ENCODE measurements around the gene FAU. TPM values are rescaled to one million over a fixed set of nuclear protein-coding genes. Genes with fewer than 3 reads are reported as not detected.

FAU gene
- total and polyA plus RNA-seq, 4 experiments from 2014 or later, result 913 to 1,690 (median 1,294) TPM

- H3K9me3 ChIP-seq (ENCODE audit: control insufficient read depth in 1 of 2, low read length in 2 of 2), result no peaks in the 10 kb centered on the region
- peaks cover 84% of the 10 kb centered on the region for H3K36me3 ChIP-seq (ENCODE audit: insufficient read depth, low read length)
- H3K4me3 ChIP-seq (ENCODE audit: low read length in 2 of 2), result no peak overlapping the region
- Mint-ChIP-seq H3K9me3 (peaks cover 0 to 6% (median 0%) of the 10 kb centered on the region in 8 donors), H3K4me3 (no peak overlapping the region), H3K27me3 (no peaks in the 10 kb centered on the region), H3K36me3 (peaks cover 17 to 75% of the 10 kb centered on the region in 2 donors), H3K27ac (peak overlapping the region in 2 of 7 donors; percentile 36 to 58), H3K4me1 (peaks cover 9 to 26% (median 13%) of the 10 kb centered on the region in 4 donors)
- intact Hi-C loops (cut with micrococcal nuclease), result no loop called here
- POLR2A ChIA-PET (ENCODE audit: partially characterized antibody), result interaction anchor here (1.0 to 2.5 kb wide), 4 partner anchors 9 to 317 kb away, joined by 3 to 21 read pairs (median 4); partner anchors contain the start of genes MEN1 and ZNHIT2
- CTCF ChIA-PET (ENCODE audit: partially characterized antibody), result no interaction called here
- H3K27ac ChIP-seq (ENCODE audit: low read depth, low read length), result no peak overlapping the region
- H3K4me1 ChIP-seq (ENCODE audit: insufficient read depth, low read length), result peaks cover 20% of the 10 kb centered on the region
- DNase-seq, result no peak
- H3K27me3 ChIP-seq (ENCODE audit: insufficient read depth, low read length), result no peaks in the 10 kb centered on the region
Observed at GRCh38 chr11:65128182-65129145, 6.5 kb upstream of the FAU start.

GRCh38 chr11:65127473-65128181, 5.7 kb upstream of the FAU start:
- H3K4me3 ChIP-seq (ENCODE audit: low read length in 2 of 2), result no peak overlapping the region
- ChIA-PET CTCF (ENCODE audit: partially characterized antibody) (no interaction called here), POLR2A (ENCODE audit: partially characterized antibody) (interaction anchor here (2.5 kb wide), 1 partner anchor 10 kb away, joined by 21 read pairs; the partner anchor contains the start of gene ZNHIT2)
- DNase-seq, result no peak
- Mint-ChIP-seq H3K36me3 (peaks cover 17 to 68% of the 10 kb centered on the region in 2 donors), H3K9me3 (peaks cover 0 to 6% (median 0%) of the 10 kb centered on the region in 8 donors), H3K4me1 (peaks cover 4 to 26% (median 10%) of the 10 kb centered on the region in 4 donors), H3K4me3 (no peak overlapping the region), H3K27me3 (no peaks in the 10 kb centered on the region), H3K27ac (peak overlapping the region in 2 of 7 donors; percentile 23 to 58)
- intact Hi-C loops (cut with micrococcal nuclease), result no loop called here
- peaks cover 82% of the 10 kb centered on the region for H3K36me3 ChIP-seq (ENCODE audit: insufficient read depth, low read length)
- peaks cover 20% of the 10 kb centered on the region for H3K4me1 ChIP-seq (ENCODE audit: insufficient read depth, low read length)
- H3K9me3 ChIP-seq (ENCODE audit: control insufficient read depth in 1 of 2, low read length in 2 of 2), result no peaks in the 10 kb centered on the region
- no peaks in the 10 kb centered on the region for H3K27me3 ChIP-seq (ENCODE audit: insufficient read depth, low read length)
- H3K27ac ChIP-seq (ENCODE audit: low read depth, low read length), result no peak overlapping the region

- POLR2A ChIA-PET (ENCODE audit: partially characterized antibody), result interaction anchor here (11.5 kb wide), 1 partner anchor 7 kb away, joined by 251 read pairs; the partner anchor contains the start of gene SYVN1
- H3K36me3 ChIP-seq (ENCODE audit: insufficient read depth, low read length), result peaks cover 73% of the 10 kb centered on the region
- no peak overlapping the region for H3K27ac ChIP-seq (ENCODE audit: low read depth, low read length)
- DNase-seq, result no peak
- peaks cover 8 to 26% (median 16%) of the 10 kb centered on the region in 4 donors for H3K4me1 Mint-ChIP-seq
- H3K27me3 Mint-ChIP-seq, result no peaks in the 10 kb centered on the region
- CTCF ChIA-PET (ENCODE audit: partially characterized antibody), result no interaction called here
- H3K9me3 Mint-ChIP-seq, result peaks cover 0 to 6% (median 0%) of the 10 kb centered on the region in 8 donors
- H3K27me3 ChIP-seq (ENCODE audit: insufficient read depth, low read length), result no peaks in the 10 kb centered on the region
- H3K4me3 Mint-ChIP-seq, result peak overlapping the region in 1 of 8 donors; percentile 35
- peaks cover 23 to 71% of the 10 kb centered on the region in 2 donors for H3K36me3 Mint-ChIP-seq
- no peak overlapping the region for H3K4me3 ChIP-seq (ENCODE audit: low read length in 2 of 2)
- peak overlapping the region in 2 of 7 donors; percentile 36 to 58 for H3K27ac Mint-ChIP-seq
- H3K9me3 ChIP-seq (ENCODE audit: control insufficient read depth in 1 of 2, low read length in 2 of 2), result no peaks in the 10 kb centered on the region
- H3K4me1 ChIP-seq (ENCODE audit: insufficient read depth, low read length), result peaks cover 15% of the 10 kb centered on the region
- intact Hi-C loops (cut with micrococcal nuclease), result no loop called here
Observed at GRCh38 chr11:65126624-65127274, 4.8 kb upstream of the FAU start.

GRCh38 chr11:65125197-65126056, 3.5 kb upstream of the FAU start:
- H3K36me3 ChIP-seq (ENCODE audit: insufficient read depth, low read length), result peaks cover 68% of the 10 kb centered on the region
- H3K27me3 Mint-ChIP-seq, result no peaks in the 10 kb centered on the region
- ChIA-PET POLR2A (ENCODE audit: partially characterized antibody) (interaction anchor here (1.0 to 11.5 kb wide), 2 partner anchors 8 to 27 kb away, joined by 3 to 251 read pairs; partner anchors contain the start of gene SYVN1), CTCF (ENCODE audit: partially characterized antibody) (interaction anchor here (1.4 to 1.7 kb wide), 2 partner anchors 13 to 113 kb away, joined by 3 to 5 read pairs; no protein-coding TSS in a partner anchor)
- peaks cover 27% of the 10 kb centered on the region for H3K4me1 ChIP-seq (ENCODE audit: insufficient read depth, low read length)
- intact Hi-C loops (cut with micrococcal nuclease), result no loop called here
- H3K4me3 ChIP-seq (ENCODE audit: low read length in 2 of 2), result no peak overlapping the region
- no peaks in the 10 kb centered on the region for H3K27me3 ChIP-seq (ENCODE audit: insufficient read depth, low read length)
- H3K9me3 Mint-ChIP-seq, result peaks cover 0 to 1% (median 0%) of the 10 kb centered on the region in 8 donors
- peaks cover 26 to 73% of the 10 kb centered on the region in 2 donors for H3K36me3 Mint-ChIP-seq
- peak overlapping the region in 1 of 7 donors; percentile 44 for H3K27ac Mint-ChIP-seq
- no peaks in the 10 kb centered on the region for H3K9me3 ChIP-seq (ENCODE audit: control insufficient read depth in 1 of 2, low read length in 2 of 2)
- no peak for DNase-seq
- H3K27ac ChIP-seq (ENCODE audit: low read depth, low read length), result no peak overlapping the region
- H3K4me3 Mint-ChIP-seq, result no peak overlapping the region
- H3K4me1 Mint-ChIP-seq, result peaks cover 12 to 38% (median 23%) of the 10 kb centered on the region in 4 donors

GRCh38 chr11:65124480-65125196, 2.7 kb upstream of the FAU start:
- Histone ChIP-seq H3K9me3 (ENCODE audit: control insufficient read depth in 1 of 2, low read length in 2 of 2) (no peaks in the 10 kb centered on the region), H3K4me3 (ENCODE audit: low read length in 2 of 2) (no peak overlapping the region), H3K36me3 (ENCODE audit: insufficient read depth, low read length) (peaks cover 68% of the 10 kb centered on the region), H3K27me3 (ENCODE audit: insufficient read depth, low read length) (no peaks in the 10 kb centered on the region), H3K27ac (ENCODE audit: low read depth, low read length) (no peak overlapping the region), H3K4me1 (ENCODE audit: insufficient read depth, low read length) (peaks cover 27% of the 10 kb centered on the region)
- peaks cover 33 to 76% of the 10 kb centered on the region in 2 donors for H3K36me3 Mint-ChIP-seq
- peak overlapping the region in 4 of 8 donors; percentile 13 to 68 (median 22) for H3K4me3 Mint-ChIP-seq
- H3K4me1 Mint-ChIP-seq, result peaks cover 13 to 46% (median 24%) of the 10 kb centered on the region in 4 donors
- DNase-seq, result no peak
- POLR2A ChIA-PET (ENCODE audit: partially characterized antibody), result interaction anchor here (0.9 to 11.5 kb wide), 4 partner anchors 9 to 346 kb away, joined by 3 to 251 read pairs (median 3); partner anchors contain the start of genes SYVN1 and VPS51
- H3K27ac Mint-ChIP-seq, result peak overlapping the region in 5 of 7 donors; percentile 44 to 77 (median 51)
- peaks cover 0 to 1% (median 0%) of the 10 kb centered on the region in 8 donors for H3K9me3 Mint-ChIP-seq
- intact Hi-C loops (cut with micrococcal nuclease), result no loop called here
- H3K27me3 Mint-ChIP-seq, result no peaks in the 10 kb centered on the region
- CTCF ChIA-PET (ENCODE audit: partially characterized antibody), result interaction anchor here (1.4 to 1.7 kb wide), 3 partner anchors 12 to 112 kb away, joined by 3 to 7 read pairs (median 5); no protein-coding TSS in a partner anchor

All from CD4-positive, alpha-beta memory T cell (primary cell).